K562 (cell line): ENCODE measurements around the gene MCCC1. TPM values are rescaled to one million over a fixed set of nuclear protein-coding genes. Genes with fewer than 3 reads are reported as not detected.
A peak's percentile ranks its signal among the peaks of the same experiment; 100 is the strongest.

Experiments used
- ATAC-seq: fragments of 200-7000 bp; cut with Tn5 transposase; 3 replicates; pipeline ENCODE4 v1.9.1; 2020; ENCODE audit warnings: moderate library complexity
- BruUV-seq: library from RNA; stranded (reverse); fragments of 400-500 nt; replicated peaks from 2 replicates; lab custom pipeline; 2021; lab: Mats Ljungman, UMichigan
- CTCF ChIA-PET: fragments of 300-600 bp; formaldehyde crosslinking; extraction: SDS; loops from one replicate; lab custom pipeline; 2021; ENCODE audit warnings: low intra/inter-chr PET ratio; lab: Yijun Ruan, JAX
- POLR2A ChIA-PET: fragments of 300-600, 350-650 bp; sonication (Branson Sonifier 250); formaldehyde crosslinking; extraction: SDS; loops from one replicate; lab custom pipeline; 2021; ENCODE audit warnings: antibody characterized with exemption, inconsistent platforms; lab: Yijun Ruan, JAX
- DNase-seq, 4 experiments: peaks; one replicate each; pipeline versions ENCODE4 v3.0.0 to v3.0.0-alpha.2; 2011 to 2018; ENCODE audit warnings: low spot score in 3 of 4, mixed read lengths in 3 of 4; ENCODE audit errors: extremely low read depth in 1 of 4
- FAIRE-seq: peaks from 2 replicates; lab custom pipeline; 2011; peaks lifted over from hg19 to GRCh38; lab: Jason Lieb, UNC
- H2AFZ ChIP-seq: 2 replicates; pipeline ENCODE4 v1.6.0; 2011; ENCODE audit warnings: low read depth, low read length, control low read depth, inconsistent platforms
- H3K27ac ChIP-seq: fragments of 200-600 bp; 3 replicates; pipeline ENCODE4 v1.8.0; 2011; ENCODE audit warnings: low read depth, mild to moderate bottlenecking, control low read depth, inconsistent platforms, low read length, moderate library complexity, mixed read lengths; ENCODE audit errors: extremely low read depth
- H3K27me3 ChIP-seq, 2 experiments: fragments of 300-600 bp in 1 of 2; 2 replicates in 1 of 2; 3 replicates in 1 of 2; pipeline versions ENCODE4 v1.6.0 to v1.8.0; 2011; ENCODE audit warnings: inconsistent platforms in 2 of 2, low read length in 2 of 2, mild to moderate bottlenecking in 1 of 2, mixed read lengths in 1 of 2, moderate library complexity in 1 of 2; ENCODE audit not compliant: control insufficient read depth in 2 of 2, insufficient read depth in 2 of 2
- H3K36me3 ChIP-seq: fragments of 300-600 bp; 3 replicates; pipeline ENCODE4 v1.8.0; 2011; ENCODE audit warnings: mild to moderate bottlenecking, low read length, inconsistent platforms; ENCODE audit not compliant: control insufficient read depth, insufficient read depth
- H3K4me1 ChIP-seq, 2 experiments: fragments of 200-600 bp in 1 of 2; replicated peaks in 1 of 2; 2 replicates in 1 of 2; 3 replicates in 1 of 2; pipeline versions ENCODE4 v1.5.1 to v1.8.0; 2011; ENCODE audit warnings: inconsistent platforms in 2 of 2, low read length in 2 of 2, mild to moderate bottlenecking in 1 of 2, mixed read lengths in 1 of 2, moderate library complexity in 1 of 2; ENCODE audit not compliant: control insufficient read depth in 2 of 2, insufficient read depth in 2 of 2
- H3K4me2 ChIP-seq: 2 replicates; pipeline ENCODE4 v1.6.1; 2011; ENCODE audit warnings: low read length, control low read depth, inconsistent platforms, mixed read lengths; ENCODE audit not compliant: insufficient read depth
- H3K4me3 ChIP-seq: fragments of 200-600 bp; sonication (generic), shearing (Covaris generic); 2 replicates; pipeline ENCODE4 v1.5.1; 2016; ENCODE audit warnings: control low read depth, inconsistent platforms
- H3K79me2 ChIP-seq: fragments of 200-600 bp; 3 replicates; pipeline ENCODE4 v1.8.0; 2011; ENCODE audit warnings: low read length, inconsistent platforms; ENCODE audit not compliant: control insufficient read depth, insufficient read depth
- H3K9ac ChIP-seq, 2 experiments: 2 replicates each; pipeline versions ENCODE4 v1.6.0 to v1.6.1; 2011; ENCODE audit warnings: low read depth in 2 of 2, low read length in 2 of 2, control low read depth in 1 of 2, inconsistent platforms in 1 of 2, mild to moderate bottlenecking in 1 of 2, mixed read lengths in 1 of 2; ENCODE audit not compliant: insufficient read depth in 1 of 2
- H3K9me1 ChIP-seq: one replicate; pipeline ENCODE4 v1.6.0; 2011; ENCODE audit warnings: inconsistent platforms, mild to moderate bottlenecking, low read length, moderate library complexity; ENCODE audit not compliant: control insufficient read depth, insufficient read depth
- H3K9me3 ChIP-seq: replicated peaks from 2 replicates; pipeline ENCODE4 v1.5.1; 2011; ENCODE audit warnings: low read depth, low read length, inconsistent platforms; ENCODE audit not compliant: control insufficient read depth, insufficient read depth
- H4K20me1 ChIP-seq: replicated peaks from 2 replicates; pipeline ENCODE4 v1.6.1; 2011; ENCODE audit warnings: low read length, inconsistent platforms, mixed read lengths; ENCODE audit not compliant: control insufficient read depth, insufficient read depth
- C11orf30 ChIP-seq: fragments of 450-650 bp; IDR thresholded peaks from 2 replicates; pipeline ENCODE4 v1.6.1; 2016; ENCODE audit warnings: low read depth, mild to moderate bottlenecking
- DPF2 ChIP-seq: fragments of 450-650 bp; IDR thresholded peaks from 2 replicates; pipeline ENCODE4 v1.6.1; 2016
- GABPA ChIP-seq: fragments of 200-800 bp; sonication (Bioruptor generic); conservative IDR thresholded peaks from 2 replicates; pipeline ENCODE4 v1.6.1; 2016; ENCODE audit warnings: low read depth, missing genetic modification characterization, missing compliant biosample characterization
- HNRNPK ChIP-seq: fragments of 200-400 bp; formaldehyde crosslinking; IDR thresholded peaks from one replicate; pipeline ENCODE4 v1.6.1; 2018; ENCODE audit warnings: mild to moderate bottlenecking, low read depth, low read length; ENCODE audit not compliant: poor library complexity, severe bottlenecking
- HNRNPL ChIP-seq: fragments of 200-400 bp; formaldehyde crosslinking; IDR thresholded peaks from 2 replicates; pipeline ENCODE4 v1.6.1; 2017; ENCODE audit warnings: low read depth, mild to moderate bottlenecking, low read length
- MAFF ChIP-seq: IDR thresholded peaks from 2 replicates; pipeline ENCODE4 v1.6.1; 2012; ENCODE audit warnings: low read length, improper control_type of control experiment
- MAFG ChIP-seq: fragments of 450-650 bp; conservative IDR thresholded peaks from 2 replicates; pipeline ENCODE4 v1.6.1; 2016; ENCODE audit warnings: missing genetic modification characterization, missing compliant biosample characterization
- MAFK ChIP-seq: IDR thresholded peaks from 2 replicates; pipeline ENCODE4 v1.6.1; 2011; ENCODE audit warnings: low read length, improper control_type of control experiment
- NFE2 ChIP-seq: IDR thresholded peaks from 2 replicates; pipeline ENCODE4 v1.6.1; 2014; ENCODE audit warnings: antibody characterized with exemption, low read depth
- RAD51 ChIP-seq: fragments of 450-650 bp; IDR thresholded peaks from 2 replicates; pipeline ENCODE4 v1.7.1; 2016; ENCODE audit warnings: low read depth, mild to moderate bottlenecking, borderline replicate concordance
- ZNF316 ChIP-seq: fragments of 450-650 bp; IDR thresholded peaks from 2 replicates; pipeline ENCODE4 v1.6.1; 2016
- in situ Hi-C: fragments of 300-500 bp; cut with MboI; formaldehyde crosslinking; loops from 4 replicates; pipeline ENCODE4 v1.15.0; 2018; ENCODE audit warnings: inconsistent platforms, mixed read lengths
- intact Hi-C: fragments of 100-400 bp; cut with micrococcal nuclease; formaldehyde crosslinking; loops from 2 replicates; pipeline ENCODE4 v1.14.2; 2022
- polyA plus RNA-seq, 8 experiments: library from polyadenylated mRNA; depleted of rRNA in 4 of 8; stranded (reverse) in 5 of 8; unstranded in 3 of 8; fragments of >200 nt; fragmentation: Nextera tagmentation in 2 of 8; fragmentation: Illumina TruSeq in 1 of 8; extraction: Ambion mirVana in 2 of 8; extraction: Trizol in 1 of 8; gene quantifications; 2 replicates each; pipeline versions ENCODE4 v1.2.1 to v1.2.3, GENCODE V29; 2011 to 2014; ENCODE audit warnings: inconsistent platforms in 1 of 8, missing spikeins in 1 of 8
- total RNA-seq, 7 experiments: library from RNA; depleted of rRNA in 6 of 7; stranded (reverse); fragments of >200 nt in 6 of 7; fragmentation: Illumina TruSeq in 2 of 7; extraction: Trizol in 2 of 7; gene quantifications; 2 replicates each; pipeline versions ENCODE4 v1.2.1 to v1.2.3, GENCODE V29; 2011 to 2021; ENCODE audit warnings: low replicate concordance in 1 of 7
- TF ChIP-seq, protein P1 (sequence below): fragments of 250-450 bp; sonication (Bioruptor Pico); IDR thresholded peaks from 2 replicates; pipeline ENCODE4 v1.5.0; 2021

MCCC1 gene
- total and polyA plus RNA-seq, 9 of the 15 experiments (the other 6 are each of a cell fraction or from before 2014, with no cell fraction given), result 13.7 to 26.9 (median 23.0) TPM

DNA sequence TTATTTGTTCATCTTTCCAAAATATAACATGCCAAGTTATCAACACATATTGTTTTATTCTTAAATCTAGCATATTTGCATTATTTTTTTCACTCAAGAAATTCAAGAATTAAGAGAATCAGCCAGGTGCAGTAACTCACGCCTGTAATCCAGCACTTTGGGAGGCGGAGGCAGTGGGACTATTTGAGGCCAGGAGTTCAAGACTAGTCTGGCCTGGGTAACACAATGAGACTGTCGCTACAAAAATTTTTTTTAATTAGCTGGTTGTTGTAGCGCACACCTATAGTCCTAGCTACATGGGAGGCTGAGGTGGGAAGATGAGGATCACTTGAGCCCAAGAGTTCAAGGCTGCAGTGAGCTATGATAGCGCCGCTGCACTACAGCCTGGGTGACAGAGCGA is 129.4 kb downstream of the MCCC1 start (continued):
- TF ChIP-seq HNRNPL (no peak), DPF2 (peak; percentile 34)

DNA sequence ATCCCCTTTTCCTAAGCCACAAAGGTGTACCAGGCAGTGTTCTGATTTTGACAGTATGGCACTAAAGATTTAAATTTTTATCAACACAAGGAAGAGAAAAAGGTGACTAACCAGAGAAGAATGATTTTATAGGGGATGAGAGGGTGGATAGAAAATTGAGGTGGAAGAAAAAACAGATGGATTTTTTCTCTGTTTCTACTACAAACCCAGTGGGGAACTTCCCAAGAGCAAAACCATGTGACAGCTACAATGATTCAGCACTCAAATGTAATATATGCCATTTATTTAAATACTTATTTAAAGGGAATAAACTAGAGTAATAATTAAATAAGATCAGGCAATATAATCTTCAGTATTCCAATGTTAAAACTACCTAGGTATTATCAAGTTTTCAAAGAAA is 130.0 kb downstream of the MCCC1 start:
- H3K4me2 ChIP-seq, result peak overlapping the region; percentile 53; the same call in 1 of the 2 replicates
- peak overlapping the region; percentile 56 for H3K27ac ChIP-seq
- in situ Hi-C loops, result no loop called here
- FAIRE-seq (no peak), DNase-seq (no peak), ATAC-seq (no peak)
- intact Hi-C loops, result no loop called here
- peaks cover 5% of the 10 kb centered on the region for H3K9me1 ChIP-seq
- H3K9ac ChIP-seq, result peak overlapping the region in 1 of 2 experiments; percentile 41; a peak in 1 of 4 replicates
- no TSS peak for BruUV-seq
- H3K9me3 ChIP-seq, result no peaks in the 10 kb centered on the region
- H2AFZ ChIP-seq, result no peak overlapping the region
- H3K4me3 ChIP-seq, result no peak overlapping the region
- peaks cover 93% of the 10 kb centered on the region for H3K79me2 ChIP-seq
- peaks cover 11% of the 10 kb centered on the region; the same call in 2 of the 3 replicates for H3K36me3 ChIP-seq
- no peaks in the 10 kb centered on the region for H3K27me3 ChIP-seq
- TF ChIP-seq ZNF316 (peak; percentile 43; the same call in 1 of the 2 replicates), GABPA (tag) (no peak), RAD51 (peak; percentile 43; the same call in 1 of the 2 replicates), MAFG (peak; percentile 51; the same call in 1 of the 2 replicates), C11orf30 (peak; percentile 72), MAFK (peak; percentile 39; the same call in 1 of the 2 replicates), HNRNPK (no peak), NFE2 (peak; percentile 86), MAFF (peak; percentile 43; the same call in 1 of the 2 replicates)
- TF ChIP-seq, protein P1, sequence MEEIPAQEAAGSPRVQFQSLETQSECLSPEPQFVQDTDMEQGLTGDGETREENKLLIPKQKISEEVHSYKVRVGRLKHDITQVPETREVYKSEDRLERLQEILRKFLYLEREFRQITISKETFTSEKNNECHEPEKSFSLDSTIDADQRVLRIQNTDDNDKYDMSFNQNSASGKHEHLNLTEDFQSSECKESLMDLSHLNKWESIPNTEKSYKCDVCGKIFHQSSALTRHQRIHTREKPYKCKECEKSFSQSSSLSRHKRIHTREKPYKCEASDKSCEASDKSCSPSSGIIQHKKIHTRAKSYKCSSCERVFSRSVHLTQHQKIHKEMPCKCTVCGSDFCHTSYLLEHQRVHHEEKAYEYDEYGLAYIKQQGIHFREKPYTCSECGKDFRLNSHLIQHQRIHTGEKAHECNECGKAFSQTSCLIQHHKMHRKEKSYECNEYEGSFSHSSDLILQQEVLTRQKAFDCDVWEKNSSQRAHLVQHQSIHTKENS, result no peak
- 0 out of 2 replicates have a peak, but pooled peaks cover 3% of the 10 kb centered on the region for H4K20me1 ChIP-seq
- peaks cover 12 to 37% of the 10 kb centered on the region in 2 experiments for H3K4me1 ChIP-seq
- ChIA-PET CTCF (no interaction called here), POLR2A (interaction anchor here (0.9 to 1.2 kb wide), 3 partner anchors 10 to 32 kb away, joined by 3 to 5 read pairs (median 4); no protein-coding TSS in a partner anchor)
